GM18519 (cell line): ENCODE data around the gene SEMA3E.
"Not testable (repeated sequence)": the region's sequence is repeated elsewhere in the genome, so short reads cannot be mapped to it uniquely, and the experiment has no call there.

ENCODE experiments used
- ATAC-seq: cut with Tn5 transposase; IDR thresholded peaks from one replicate; pipeline ENCODE4 v1.9.1; 2021; ENCODE audit warnings: mild to moderate bottlenecking, moderate library complexity; ENCODE audit not compliant: unreplicated experiment, low FRiP score

Gene SEMA3E

GRCh38 chr7:83648464-83649241 lies at the start of gene SEMA3E:
Gene SEMA3E, minus strand, starts transcription at chr7:83649139.
- no peak for ATAC-seq

- no peak for ATAC-seq
Observed at GRCh38 chr7:83697804-83698530, 49.0 kb upstream of the SEMA3E start.

GRCh38 chr7:83696101-83696500 lies 47.2 kb upstream of the SEMA3E start:
- no peak for ATAC-seq

GRCh38 chr7:83695128-83695960 lies 46.4 kb upstream of the SEMA3E start:
- ATAC-seq: no peak

GRCh38 chr7:83693256-83693655 lies 44.3 kb upstream of the SEMA3E start:
- ATAC-seq: no peak

GRCh38 chr7:83691095-83691494 lies 42.2 kb upstream of the SEMA3E start:
- no peak for ATAC-seq

- no peak for ATAC-seq
Observed at GRCh38 chr7:83689855-83690254, 40.9 kb upstream of the SEMA3E start.

- no peak for ATAC-seq
Observed at GRCh38 chr7:83686416-83686815, 37.5 kb upstream of the SEMA3E start.

GRCh38 chr7:83684928-83685327 lies 36.0 kb upstream of the SEMA3E start:
- no peak for ATAC-seq

- no peak for ATAC-seq
Observed at GRCh38 chr7:83681200-83681778, 32.4 kb upstream of the SEMA3E start.

GRCh38 chr7:83677180-83677866 lies 28.4 kb upstream of the SEMA3E start:
- no peak for ATAC-seq

- not testable (repeated sequence) for ATAC-seq
Observed at GRCh38 chr7:83673291-83673690, 24.4 kb upstream of the SEMA3E start.

- ATAC-seq: no peak
Observed at GRCh38 chr7:83672157-83672556, 23.2 kb upstream of the SEMA3E start.

- ATAC-seq: no peak
Observed at GRCh38 chr7:83663131-83663530, 14.2 kb upstream of the SEMA3E start.

GRCh38 chr7:83658126-83658525 lies 9.2 kb upstream of the SEMA3E start:
- no peak for ATAC-seq

GRCh38 chr7:83655951-83656556 lies 7.1 kb upstream of the SEMA3E start:
- peak; percentile 92 for ATAC-seq

GRCh38 chr7:83652481-83652880 lies 3.5 kb upstream of the SEMA3E start:
- ATAC-seq: no peak

GRCh38 chr7:83649701-83650100 lies 762 bp upstream of the SEMA3E start:
- no peak for ATAC-seq

GRCh38 chr7:83646027-83646426 lies 2.9 kb downstream of the SEMA3E start:
- no peak for ATAC-seq

GRCh38 chr7:83643739-83644138 lies 5.2 kb downstream of the SEMA3E start:
- ATAC-seq: no peak
